ENCODE data around the gene APOLD1.

GRCh38 chr12:12800406-12801180 is 15.1 kb downstream of the APOLD1 start:
- TF ChIP-seq CTCF (IDR thresholded peaks at IDR 0.05) (no peak), POLR2A (IDR thresholded peaks at IDR 0.05) (no peak)
